Gastroesophageal sphincter (tissue), 4 donors: ENCODE data around the gene AACS. TPM values are rescaled to one million over a fixed set of nuclear protein-coding genes. Genes with fewer than 3 reads are reported as not detected.
A peak's percentile ranks its signal among the peaks of the same experiment; 100 is the strongest.

ENCODE experiments used
- ATAC-seq: fragments of 150-250 bp; one replicate; pipeline ENCODE4 v1.9.1; 2016; ENCODE audit warnings: mild to moderate bottlenecking, moderate library complexity
- H3K27ac ChIP-seq, 4 donors: fragments of 200-600 bp; sonication (generic) in 3 of 4; 1 replicate in 3 of 4; 2 replicates in 1 of 4; pipeline ENCODE4 v1.5.1; 2016 to 2019
- H3K27me3 ChIP-seq: fragments of 200-600 bp; sonication (generic); one replicate; pipeline ENCODE4 v1.5.1; 2019
- H3K36me3 ChIP-seq, 2 donors: fragments of 200-600 bp; sonication (generic); one replicate each; pipeline ENCODE4 v1.5.1; 2019; ENCODE audit warnings: control low read depth in 1 of 2
- H3K4me1 ChIP-seq, 3 donors: fragments of 200-600 bp; sonication (generic); 1 replicate in 2 of 3; 2 replicates in 1 of 3; pipeline ENCODE4 v1.5.1; 2016 to 2019; ENCODE audit warnings: control low read depth in 2 of 3
- H3K4me3 ChIP-seq, 2 donors: fragments of 200-600 bp; sonication (generic); one replicate each; pipeline ENCODE4 v1.5.1; 2019; ENCODE audit warnings: mild to moderate bottlenecking in 1 of 2, moderate library complexity in 1 of 2
- H3K9me3 ChIP-seq, 3 donors: fragments of 200-600 bp; sonication (generic); one replicate each; pipeline ENCODE4 v1.5.1; 2017 to 2019; ENCODE audit warnings: control low read depth in 2 of 3
- CTCF ChIP-seq, 4 experiments: fragments of 200-600 bp in 2 of 4; fragments of 450-650 bp in 2 of 4; sonication (generic) in 1 of 4; IDR thresholded peaks; one replicate each; pipeline ENCODE4 v1.5.1; 2017 to 2019; ENCODE audit warnings: antibody characterized with exemption in 4 of 4, mild to moderate bottlenecking in 2 of 4, moderate library complexity in 2 of 4
- EP300 ChIP-seq: sonication (generic); formaldehyde crosslinking; IDR thresholded peaks from one replicate; pipeline ENCODE4 v1.6.1; 2017; ENCODE audit warnings: antibody characterized with exemption, mild to moderate bottlenecking
- POLR2A ChIP-seq, 2 donors: fragments of 450-650 bp; IDR thresholded peaks; one replicate each; pipeline ENCODE4 v1.6.1; 2017; ENCODE audit warnings: antibody characterized with exemption in 2 of 2, mild to moderate bottlenecking in 2 of 2, moderate library complexity in 1 of 2
- POLR2AphosphoS5 ChIP-seq: sonication (generic); formaldehyde crosslinking; IDR thresholded peaks from one replicate; pipeline ENCODE4 v1.6.1; 2017; ENCODE audit warnings: antibody characterized with exemption
- WGBS, 2 donors: methylation state at CpG; one replicate each; pipeline ENCODE4 v1.1.5; 2018; ENCODE audit warnings: low coverage in 1 of 2; 5-methylcytosine and 5-hydroxymethylcytosine counted together
- total RNA-seq, 4 donors: library from RNA; depleted of rRNA; stranded (reverse); fragments of >200 nt; gene quantifications; one replicate each; pipeline ENCODE4 v1.1.0, GENCODE V29; 2016

AACS gene
- total RNA-seq, 4 donors from 2014 or later: 10.3 to 14.6 (median 11.8) TPM

GRCh38 chr12:125183187-125184067, 118.2 kb downstream of the AACS start:
- WGBS, 2 donors: 0 to 5% methylated on average over 2 to 4 of the region's 27 CpGs
- H3K4me1 ChIP-seq: peaks cover 0 to 37% (median 11%) of the 10 kb centered on the region in 3 donors
- no peaks in the 10 kb centered on the region for H3K9me3 ChIP-seq
- peaks cover 90% of the 10 kb centered on the region for H3K27me3 ChIP-seq
- ATAC-seq: peak; percentile 70
- H3K36me3 ChIP-seq: no peaks in the 10 kb centered on the region
- H3K27ac ChIP-seq: no peak overlapping the region
- no peak for TF ChIP-seq EP300
- TF ChIP-seq POLR2A (IDR thresholded peaks at IDR 0.05): no peak
- TF ChIP-seq POLR2AphosphoS5: no peak
- peak in 3 of 4 experiments; percentile 94 to 99 (median 95) for TF ChIP-seq CTCF (IDR thresholded peaks at IDR 0.05)
- no peak overlapping the region for H3K4me3 ChIP-seq

- 40% methylated on average over 6 of the region's 16 CpGs; no CpG with 5 or more reads in 1 of the 2 donors for WGBS, 2 donors
- no peak for ATAC-seq
- no peak overlapping the region for H3K27ac ChIP-seq
- TF ChIP-seq EP300 (no peak), POLR2A (IDR thresholded peaks at IDR 0.05) (no peak), CTCF (IDR thresholded peaks at IDR 0.05) (no peak), POLR2AphosphoS5 (no peak)
- no peaks in the 10 kb centered on the region for H3K9me3 ChIP-seq
- no peaks in the 10 kb centered on the region for H3K36me3 ChIP-seq
- no peak overlapping the region for H3K4me3 ChIP-seq
- peaks cover 91% of the 10 kb centered on the region for H3K27me3 ChIP-seq
- H3K4me1 ChIP-seq: peaks cover 0 to 46% (median 11%) of the 10 kb centered on the region in 3 donors
Observed at GRCh38 chr12:125184213-125184967, 119.2 kb downstream of the AACS start.

GRCh38 chr12:125185311-125185739, 120.1 kb downstream of the AACS start:
- Histone ChIP-seq H3K27ac (no peak overlapping the region), H3K9me3 (no peaks in the 10 kb centered on the region), H3K27me3 (peaks cover 92% of the 10 kb centered on the region), H3K4me3 (peak overlapping the region in 1 of 2 donors; percentile 52), H3K4me1 (peaks cover 0 to 46% (median 11%) of the 10 kb centered on the region in 3 donors), H3K36me3 (no peaks in the 10 kb centered on the region)
- ATAC-seq: no peak
- TF ChIP-seq POLR2AphosphoS5 (no peak), POLR2A (IDR thresholded peaks at IDR 0.05) (no peak), EP300 (no peak), CTCF (IDR thresholded peaks at IDR 0.05) (no peak)
- 17% methylated on average over 3 of the region's 21 CpGs; no CpG with 5 or more reads in 1 of the 2 donors for WGBS, 2 donors

- H3K9me3 ChIP-seq: no peaks in the 10 kb centered on the region
- WGBS, 2 donors: no CpG with 5 or more reads among the region's 71 CpGs
- no peak within 1 kb of the TSS for H3K27ac ChIP-seq
- peak; percentile 78 for ATAC-seq
- H3K36me3 ChIP-seq: no peaks in the 10 kb centered on the region
- H3K27me3 ChIP-seq: peaks cover 89% of the 10 kb centered on the region
- peaks cover 0 to 46% (median 11%) of the 10 kb centered on the region in 3 donors for H3K4me1 ChIP-seq
- H3K4me3 ChIP-seq: peak within 1 kb of the TSS; percentile 4 to 52
- TF ChIP-seq POLR2A (IDR thresholded peaks at IDR 0.05) (peak in 1 of 2 donors; percentile 9), EP300 (no peak), CTCF (IDR thresholded peaks at IDR 0.05) (peak in 3 of 4 experiments; percentile 36 to 55 (median 46)), POLR2AphosphoS5 (no peak)
Observed at GRCh38 chr12:125185740-125186470, 120.7 kb downstream of the AACS start, which contains the start of gene TMEM132B. Gene TMEM132B, plus strand, starts transcription at chr12:125186386.
